ENCODE results near the gene SPNS1. TPM values are rescaled to one million over a fixed set of nuclear protein-coding genes. Genes with fewer than 3 reads are reported as not detected.

SPNS1 gene
- total RNA-seq, 6 experiments from 2014 or later = 36.9 to 43.0 (median 39.9) TPM

DNA sequence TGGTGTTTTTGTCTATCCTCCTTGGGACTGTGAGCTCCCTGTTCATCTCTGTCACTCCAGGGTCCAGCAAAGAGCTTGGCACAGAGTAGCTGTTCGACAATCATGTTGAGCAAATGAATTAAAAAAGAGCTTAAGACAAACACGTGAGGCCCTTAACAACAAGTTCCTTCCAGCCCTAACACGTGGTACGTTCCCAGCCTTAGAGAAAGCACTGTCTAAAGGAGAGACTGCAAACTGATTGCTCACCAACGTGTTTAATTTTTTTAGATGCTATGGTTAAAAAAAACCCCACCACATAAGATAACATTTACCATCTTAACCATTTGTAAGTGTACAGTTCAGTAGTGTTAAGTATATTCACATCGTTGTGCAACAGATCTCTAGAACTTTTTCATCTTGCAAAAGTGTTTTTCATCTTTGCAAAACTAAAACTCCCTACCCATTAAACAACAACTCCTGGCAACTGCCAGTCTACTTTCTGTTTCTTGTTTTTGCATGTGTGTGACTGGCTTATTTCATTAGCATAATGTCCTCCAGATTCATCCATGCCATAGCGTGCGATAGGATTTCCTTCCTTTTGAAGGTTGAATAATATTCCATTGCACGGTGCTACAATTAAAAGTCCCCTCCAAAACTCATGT lies 38.5 kb downstream of the SPNS1 start:
- no peaks in the 10 kb centered on the region for H3K36me3 Mint-ChIP-seq (ENCODE audit: low read depth)
- H3K27me3 Mint-ChIP-seq (ENCODE audit: insufficient read depth) = peaks cover 10% of the 10 kb centered on the region
- peaks cover 11% of the 10 kb centered on the region for H3K4me1 Mint-ChIP-seq (ENCODE audit: low read depth)
- no peaks in the 10 kb centered on the region for H3K9me3 Mint-ChIP-seq
- H3K27ac Mint-ChIP-seq = no peak overlapping the region
- no peak overlapping the region for H3K4me3 Mint-ChIP-seq
- DNase-seq = no peak
- TF ChIP-seq, protein P1, sequence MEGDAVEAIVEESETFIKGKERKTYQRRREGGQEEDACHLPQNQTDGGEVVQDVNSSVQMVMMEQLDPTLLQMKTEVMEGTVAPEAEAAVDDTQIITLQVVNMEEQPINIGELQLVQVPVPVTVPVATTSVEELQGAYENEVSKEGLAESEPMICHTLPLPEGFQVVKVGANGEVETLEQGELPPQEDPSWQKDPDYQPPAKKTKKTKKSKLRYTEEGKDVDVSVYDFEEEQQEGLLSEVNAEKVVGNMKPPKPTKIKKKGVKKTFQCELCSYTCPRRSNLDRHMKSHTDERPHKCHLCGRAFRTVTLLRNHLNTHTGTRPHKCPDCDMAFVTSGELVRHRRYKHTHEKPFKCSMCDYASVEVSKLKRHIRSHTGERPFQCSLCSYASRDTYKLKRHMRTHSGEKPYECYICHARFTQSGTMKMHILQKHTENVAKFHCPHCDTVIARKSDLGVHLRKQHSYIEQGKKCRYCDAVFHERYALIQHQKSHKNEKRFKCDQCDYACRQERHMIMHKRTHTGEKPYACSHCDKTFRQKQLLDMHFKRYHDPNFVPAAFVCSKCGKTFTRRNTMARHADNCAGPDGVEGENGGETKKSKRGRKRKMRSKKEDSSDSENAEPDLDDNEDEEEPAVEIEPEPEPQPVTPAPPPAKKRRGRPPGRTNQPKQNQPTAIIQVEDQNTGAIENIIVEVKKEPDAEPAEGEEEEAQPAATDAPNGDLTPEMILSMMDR (IDR thresholded peaks at IDR 0.05) = no peak

DNA sequence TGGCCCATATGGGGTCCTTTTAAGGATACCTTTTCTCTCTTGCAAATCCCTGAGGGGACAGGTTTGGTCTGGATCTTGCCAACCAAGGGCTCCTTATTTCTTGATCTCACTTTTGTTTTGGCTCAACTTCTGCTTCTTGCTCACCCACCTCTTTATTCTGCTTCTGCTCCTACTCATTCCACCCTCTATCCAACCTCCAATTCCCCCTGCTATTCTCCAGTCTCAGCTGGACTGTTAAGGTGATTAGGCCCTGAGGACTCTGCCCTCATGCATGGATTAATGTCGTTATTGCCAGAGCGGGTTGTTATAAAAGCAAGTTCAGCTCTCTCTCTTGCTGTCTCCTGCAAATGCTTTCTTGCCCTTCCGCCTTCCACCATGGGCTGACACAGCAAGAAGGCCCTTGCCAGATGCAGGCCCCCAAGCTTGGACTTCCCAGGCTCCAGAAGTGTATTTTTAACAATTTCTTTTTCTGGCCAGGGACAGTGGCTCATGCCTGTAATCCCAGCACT lies 40.0 kb downstream of the SPNS1 start:
- H3K4me3 Mint-ChIP-seq = no peak overlapping the region
- no peak overlapping the region for H3K27ac Mint-ChIP-seq
- TF ChIP-seq, protein P1 (IDR thresholded peaks at IDR 0.05) = no peak
- H3K4me1 Mint-ChIP-seq (ENCODE audit: low read depth) = no peaks in the 10 kb centered on the region
- H3K27me3 Mint-ChIP-seq (ENCODE audit: insufficient read depth) = peaks cover 11% of the 10 kb centered on the region
- no peak for DNase-seq
- H3K36me3 Mint-ChIP-seq (ENCODE audit: low read depth) = no peaks in the 10 kb centered on the region
- H3K9me3 Mint-ChIP-seq = no peaks in the 10 kb centered on the region

DNA sequence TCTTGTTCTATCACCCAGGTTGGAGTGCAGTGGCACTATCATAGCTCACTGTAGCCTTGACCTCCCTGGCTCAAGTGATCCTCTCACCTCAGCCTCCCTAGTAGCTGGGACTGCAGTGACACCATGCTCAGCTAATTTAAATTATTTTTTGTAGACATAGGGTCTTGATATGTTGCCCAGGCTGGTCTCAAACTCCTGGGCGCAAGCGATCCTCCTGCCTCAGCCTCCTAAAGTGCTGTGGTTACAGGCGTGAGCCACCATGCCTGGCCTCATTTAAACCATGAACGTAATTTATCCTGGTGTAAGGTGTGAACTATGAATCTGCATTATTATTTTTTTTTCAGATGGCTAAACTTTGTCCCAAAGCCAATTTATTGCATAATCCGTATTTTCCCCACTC lies 47.6 kb downstream of the SPNS1 start:
- Mint-ChIP-seq H3K4me1 (ENCODE audit: low read depth) (no peaks in the 10 kb centered on the region), H3K9me3 (no peaks in the 10 kb centered on the region), H3K27me3 (ENCODE audit: insufficient read depth) (peaks cover 6% of the 10 kb centered on the region), H3K4me3 (no peak overlapping the region), H3K36me3 (ENCODE audit: low read depth) (no peaks in the 10 kb centered on the region), H3K27ac (no peak overlapping the region)
- TF ChIP-seq, protein P1 (IDR thresholded peaks at IDR 0.05) = no peak
- no peak for DNase-seq

DNA sequence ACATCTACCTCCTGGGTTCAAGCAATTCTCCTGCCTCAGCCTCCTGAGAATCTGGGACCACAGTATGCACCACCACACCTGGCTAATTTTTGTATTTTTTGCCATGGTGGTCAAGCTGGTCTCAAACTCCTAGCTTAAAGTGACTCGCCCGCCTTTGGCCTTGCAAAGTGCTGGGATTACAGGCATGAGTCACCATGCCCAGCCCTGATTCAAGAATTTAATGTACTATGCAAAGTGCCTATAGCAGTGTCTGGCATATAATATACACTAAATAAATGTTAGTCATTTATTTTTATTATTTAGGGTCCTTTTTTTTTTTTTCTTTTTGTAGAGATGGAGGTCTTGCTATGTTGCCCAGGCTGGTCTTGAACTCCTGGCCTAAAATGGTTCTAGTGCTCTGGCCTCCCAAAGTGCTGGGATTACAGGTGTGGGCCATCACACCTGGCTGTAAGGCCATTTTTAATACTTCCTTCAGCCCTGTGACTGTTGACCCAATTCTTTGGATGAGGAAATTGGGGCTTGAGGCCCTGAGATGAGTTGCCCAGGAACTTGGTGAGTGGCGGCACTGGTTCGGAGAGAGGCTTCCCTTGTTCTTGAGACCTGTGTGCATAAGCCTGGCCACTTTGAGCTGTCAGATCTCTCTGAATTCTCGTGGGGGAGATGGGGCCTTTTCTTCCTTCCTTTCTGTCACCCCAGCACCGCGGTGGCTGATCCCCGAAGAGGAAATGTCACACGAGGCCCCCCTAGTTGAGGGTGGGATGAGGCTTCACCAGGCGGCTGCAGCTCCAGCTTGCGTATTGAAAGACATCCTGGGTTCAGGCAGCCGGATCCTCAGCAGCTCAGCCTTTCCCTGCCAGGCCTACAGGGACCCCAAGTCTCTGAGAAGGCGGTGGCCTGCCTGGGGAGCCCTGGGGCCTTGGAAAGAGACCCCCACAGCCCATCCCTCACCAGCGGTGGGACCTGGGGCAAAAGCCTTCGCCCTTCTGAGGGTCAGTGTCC lies 49.0 kb downstream of the SPNS1 start:
- Mint-ChIP-seq H3K36me3 (ENCODE audit: low read depth) (no peaks in the 10 kb centered on the region), H3K4me1 (ENCODE audit: low read depth) (peaks cover 5% of the 10 kb centered on the region; the same call in 1 of the 2 replicates), H3K27me3 (ENCODE audit: insufficient read depth) (peaks cover 6% of the 10 kb centered on the region), H3K27ac (no peak overlapping the region), H3K9me3 (no peaks in the 10 kb centered on the region), H3K4me3 (no peak overlapping the region)
- TF ChIP-seq, protein P1 (IDR thresholded peaks at IDR 0.05) = no peak
- DNase-seq = no peak

DNA sequence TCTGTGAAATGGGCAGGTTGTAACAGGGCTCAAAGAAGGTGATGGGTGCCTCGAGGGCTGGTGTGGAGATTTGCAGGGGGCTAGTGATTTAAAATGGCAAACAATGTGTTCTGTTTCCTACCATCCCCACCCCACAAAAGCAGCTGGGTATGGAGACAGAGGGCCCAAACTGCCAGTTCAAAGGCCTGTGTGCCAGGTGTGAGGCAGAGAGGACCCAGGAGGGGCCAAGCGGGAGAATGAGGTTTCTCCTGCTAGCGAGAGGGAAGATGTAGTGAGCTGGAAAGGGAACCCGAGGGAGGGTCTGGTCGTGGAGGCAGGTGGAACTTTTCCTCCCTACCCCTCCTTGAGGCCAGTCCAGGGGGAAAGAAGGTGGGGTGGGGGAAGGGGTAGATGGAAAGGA lies 49.7 kb downstream of the SPNS1 start:
- H3K4me1 Mint-ChIP-seq (ENCODE audit: low read depth) = peaks cover 12% of the 10 kb centered on the region
- H3K9me3 Mint-ChIP-seq = no peaks in the 10 kb centered on the region
- no peak overlapping the region for H3K27ac Mint-ChIP-seq
- TF ChIP-seq, protein P1 (IDR thresholded peaks at IDR 0.05) = no peak
- no peaks in the 10 kb centered on the region for H3K36me3 Mint-ChIP-seq (ENCODE audit: low read depth)
- DNase-seq = no peak
- peaks cover 4% of the 10 kb centered on the region for H3K27me3 Mint-ChIP-seq (ENCODE audit: insufficient read depth)
- H3K4me3 Mint-ChIP-seq = no peak overlapping the region

Measured in HFFc6 (cell line).